Stomach smooth muscle (tissue), 2 donors: Measurements from ENCODE around the gene CMPK2.

Source experiments
- H3K27ac ChIP-seq: one replicate; pipeline ENCODE4 v1.7.0; 2013; ENCODE audit warnings: mild to moderate bottlenecking, low read length, inconsistent platforms
- H3K27me3 ChIP-seq, 2 donors: one replicate each; pipeline ENCODE4 v1.7.0; 2013; ENCODE audit warnings: low read length in 2 of 2; ENCODE audit not compliant: insufficient read depth in 2 of 2, control insufficient read depth in 1 of 2
- H3K36me3 ChIP-seq, 2 donors: one replicate each; pipeline ENCODE4 v1.7.0; 2013; ENCODE audit warnings: low read length in 2 of 2; ENCODE audit not compliant: control insufficient read depth in 2 of 2, insufficient read depth in 2 of 2
- H3K4me1 ChIP-seq: one replicate; pipeline ENCODE4 v1.7.0; 2013; ENCODE audit warnings: low read length; ENCODE audit not compliant: control insufficient read depth, insufficient read depth
- H3K4me3 ChIP-seq, 2 donors: one replicate each; pipeline ENCODE4 v1.7.0; 2013; ENCODE audit warnings: low read length in 2 of 2
- H3K9ac ChIP-seq, 2 donors: one replicate each; pipeline ENCODE4 v1.7.0; 2013; ENCODE audit warnings: low read length in 2 of 2, mild to moderate bottlenecking in 1 of 2
- H3K9me3 ChIP-seq, 2 donors: one replicate each; pipeline ENCODE4 v1.7.0; 2013; ENCODE audit warnings: low read length in 2 of 2; ENCODE audit not compliant: control insufficient read depth in 2 of 2
- donor health status: healthy.
- donor health status: Pancreatic carcinoma.

Gene CMPK2

DNA sequence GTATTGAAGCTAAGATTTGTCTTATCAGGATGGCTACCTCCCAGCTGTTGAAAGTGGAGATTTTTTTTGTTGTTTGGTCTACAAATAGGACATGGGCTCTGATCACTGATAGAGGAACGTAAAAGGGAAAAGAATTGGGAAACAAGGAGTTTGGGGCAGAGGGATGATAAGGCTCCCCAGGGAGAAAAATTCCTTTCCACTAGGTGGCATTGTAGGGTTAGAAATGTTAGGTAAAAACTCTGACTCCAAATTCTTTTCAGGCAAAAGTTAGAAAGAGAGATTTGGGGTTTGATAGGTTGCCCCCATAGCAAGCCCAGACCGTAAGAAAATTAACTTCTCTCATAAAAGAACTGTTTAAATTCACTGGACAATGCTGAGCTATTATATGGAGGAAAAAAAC, 19.8 kb downstream of the CMPK2 start:
- Histone ChIP-seq H3K4me1 (no peaks in the 10 kb centered on the region), H3K36me3 (peaks cover 11 to 16% of the 10 kb centered on the region in 2 donors), H3K9ac (no peak overlapping the region), H3K27ac (no peak overlapping the region), H3K9me3 (peaks cover 56 to 62% of the 10 kb centered on the region in 2 donors), H3K27me3 (no peaks in the 10 kb centered on the region), H3K4me3 (no peak overlapping the region)

DNA sequence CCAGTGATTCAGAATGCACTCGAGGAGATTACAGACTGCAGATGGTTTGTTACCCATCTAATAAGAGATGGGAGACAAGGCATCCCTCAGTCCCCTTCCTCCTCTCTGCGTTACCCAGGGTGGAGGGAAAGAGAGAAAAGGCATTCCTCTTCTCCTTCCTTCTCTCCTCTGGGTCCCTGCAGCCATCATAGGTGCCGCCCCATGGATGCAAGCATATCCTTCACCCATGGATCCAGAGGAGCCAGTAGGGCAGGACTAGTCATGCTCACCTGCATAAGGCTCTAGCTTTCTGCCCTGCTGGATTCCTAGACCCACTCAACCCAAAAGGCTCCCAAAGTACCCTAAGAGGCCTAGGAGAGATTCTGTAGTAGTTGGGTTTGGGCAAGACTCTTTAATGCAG, 20.4 kb downstream of the CMPK2 start:
- H3K36me3 ChIP-seq, result peaks cover 9 to 15% of the 10 kb centered on the region in 2 donors
- H3K4me3 ChIP-seq, result no peak overlapping the region
- no peaks in the 10 kb centered on the region for H3K4me1 ChIP-seq
- H3K9ac ChIP-seq, result no peak overlapping the region
- H3K27me3 ChIP-seq, result no peaks in the 10 kb centered on the region
- no peak overlapping the region for H3K27ac ChIP-seq
- H3K9me3 ChIP-seq, result peaks cover 56 to 62% of the 10 kb centered on the region in 2 donors

- H3K4me3 ChIP-seq, result no peak overlapping the region
- no peaks in the 10 kb centered on the region for H3K27me3 ChIP-seq
- no peaks in the 10 kb centered on the region for H3K36me3 ChIP-seq
- H3K9me3 ChIP-seq, result peaks cover 46 to 49% of the 10 kb centered on the region in 2 donors
- no peak overlapping the region for H3K27ac ChIP-seq
- no peak overlapping the region for H3K9ac ChIP-seq
- no peaks in the 10 kb centered on the region for H3K4me1 ChIP-seq
These were observed 24.0 kb downstream of the CMPK2 start for GRCh38 chr2:6841537-6842287.

- Histone ChIP-seq H3K4me3 (no peak overlapping the region), H3K9me3 (peaks cover 18 to 23% of the 10 kb centered on the region in 2 donors), H3K27me3 (no peaks in the 10 kb centered on the region), H3K27ac (no peak overlapping the region), H3K9ac (no peak overlapping the region), H3K36me3 (no peaks in the 10 kb centered on the region), H3K4me1 (no peaks in the 10 kb centered on the region)
These were observed 26.9 kb downstream of the CMPK2 start for GRCh38 chr2:6838673-6839319.

DNA sequence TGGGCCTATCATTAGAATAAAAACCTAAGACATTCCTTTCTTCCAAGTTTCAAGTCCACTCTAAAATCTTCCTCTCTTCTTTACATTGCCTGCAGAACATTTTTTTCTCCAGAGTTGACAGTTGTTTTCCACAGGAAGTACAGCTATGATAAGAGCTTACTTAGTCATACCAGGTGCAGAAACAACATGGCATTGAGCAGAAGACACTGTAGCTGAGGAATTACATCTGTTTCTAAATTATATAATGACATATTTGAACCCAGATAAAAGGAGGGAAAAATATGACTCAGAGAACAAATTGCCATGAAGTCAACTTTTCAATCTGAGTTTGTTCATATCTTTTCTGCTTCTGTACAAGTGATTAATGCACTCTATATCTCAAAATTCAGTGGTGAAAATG, 30.2 kb downstream of the CMPK2 start:
- Histone ChIP-seq H3K4me3 (no peak overlapping the region), H3K4me1 (no peaks in the 10 kb centered on the region), H3K36me3 (no peaks in the 10 kb centered on the region), H3K9ac (no peak overlapping the region), H3K27ac (no peak overlapping the region), H3K9me3 (peaks cover 3 to 7% of the 10 kb centered on the region in 2 donors), H3K27me3 (no peaks in the 10 kb centered on the region)

DNA sequence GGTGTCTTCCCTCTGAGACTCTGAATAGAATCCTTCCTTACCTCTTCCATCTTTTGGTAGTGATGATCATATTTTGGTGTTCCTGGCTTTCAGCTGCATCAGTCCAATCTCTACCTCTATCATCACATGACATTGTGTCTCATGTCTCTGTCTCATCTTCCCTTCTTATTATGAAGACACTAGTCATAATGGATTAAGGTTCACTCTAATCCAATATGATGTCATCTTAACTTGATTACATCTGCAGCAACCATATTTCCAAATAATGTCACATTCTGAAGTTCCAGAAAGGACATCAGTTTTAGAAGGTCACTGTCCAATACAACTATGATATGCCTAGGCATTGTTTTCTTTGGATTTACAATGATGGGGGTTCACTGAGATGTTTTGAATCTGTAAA, 31.5 kb downstream of the CMPK2 start:
- no peaks in the 10 kb centered on the region for H3K36me3 ChIP-seq
- peaks cover 0 to 3% of the 10 kb centered on the region in 2 donors for H3K9me3 ChIP-seq
- H3K4me3 ChIP-seq, result no peak overlapping the region
- H3K4me1 ChIP-seq, result no peaks in the 10 kb centered on the region
- H3K9ac ChIP-seq, result no peak overlapping the region
- H3K27me3 ChIP-seq, result no peaks in the 10 kb centered on the region
- H3K27ac ChIP-seq, result no peak overlapping the region

DNA sequence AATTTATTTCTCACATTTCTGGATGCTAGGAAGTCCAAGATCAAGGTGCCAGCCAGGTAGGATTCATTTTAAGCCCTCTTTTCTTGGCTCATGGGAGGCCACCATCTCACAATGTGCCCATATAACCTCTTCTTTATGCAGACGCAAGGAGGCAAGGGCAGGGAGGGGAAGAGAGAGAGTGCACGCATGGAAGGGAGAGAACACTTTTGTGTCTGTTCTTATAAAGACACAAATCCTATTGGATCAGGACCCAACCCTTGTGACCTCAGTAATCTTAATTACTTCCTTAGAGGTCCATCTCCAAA, 32.5 kb downstream of the CMPK2 start:
- Histone ChIP-seq H3K27ac (no peak overlapping the region), H3K36me3 (no peaks in the 10 kb centered on the region), H3K9me3 (peaks cover 0 to 3% of the 10 kb centered on the region in 2 donors), H3K4me1 (no peaks in the 10 kb centered on the region), H3K9ac (no peak overlapping the region), H3K4me3 (no peak overlapping the region), H3K27me3 (no peaks in the 10 kb centered on the region)

- H3K4me1 ChIP-seq, result no peaks in the 10 kb centered on the region
These were observed 33.0 kb downstream of the CMPK2 start for GRCh38 chr2:6832596-6833299.

DNA sequence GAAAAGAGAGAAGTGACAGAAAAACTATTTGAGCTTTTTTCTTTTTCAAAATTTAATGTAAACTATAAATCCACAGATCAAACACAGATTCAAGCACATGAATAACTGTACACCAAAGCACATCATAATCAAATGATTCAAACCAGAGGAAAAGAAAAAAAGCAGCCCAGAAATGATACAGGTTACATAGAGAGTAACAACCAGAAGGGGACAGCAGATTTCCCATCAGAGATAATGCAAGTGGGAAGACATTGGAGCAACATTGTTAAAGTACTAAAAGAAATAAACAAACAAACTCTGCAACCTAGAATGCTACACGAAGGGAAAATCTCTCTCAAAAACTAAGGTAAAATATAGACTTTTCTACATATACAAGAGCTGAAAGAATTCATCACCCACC, 34.5 kb downstream of the CMPK2 start:
- no peaks in the 10 kb centered on the region for H3K36me3 ChIP-seq

More at GRCh38 chr2:6832596-6833299, 33.0 kb downstream of the CMPK2 start:
- H3K9ac ChIP-seq, result no peak overlapping the region
- H3K36me3 ChIP-seq, result no peaks in the 10 kb centered on the region
- H3K27ac ChIP-seq, result no peak overlapping the region
- H3K27me3 ChIP-seq, result no peaks in the 10 kb centered on the region
- H3K4me3 ChIP-seq, result no peak overlapping the region
- peaks cover 0 to 3% of the 10 kb centered on the region in 2 donors for H3K9me3 ChIP-seq

GRCh38 chr2:6828299-6828584, 37.5 kb downstream of the CMPK2 start:
- peaks cover 0 to 3% of the 10 kb centered on the region in 2 donors for H3K9me3 ChIP-seq
- H3K9ac ChIP-seq, result no peak overlapping the region
- no peaks in the 10 kb centered on the region for H3K36me3 ChIP-seq
- no peaks in the 10 kb centered on the region for H3K4me1 ChIP-seq
- no peak overlapping the region for H3K27ac ChIP-seq
- no peak overlapping the region for H3K4me3 ChIP-seq
- no peaks in the 10 kb centered on the region for H3K27me3 ChIP-seq

More for the DNA sequence above, 34.5 kb downstream of the CMPK2 start:
- H3K4me1 ChIP-seq, result no peaks in the 10 kb centered on the region
- peaks cover 0 to 3% of the 10 kb centered on the region in 2 donors for H3K9me3 ChIP-seq
- no peak overlapping the region for H3K9ac ChIP-seq
- H3K4me3 ChIP-seq, result no peak overlapping the region
- H3K27ac ChIP-seq, result no peak overlapping the region
- H3K27me3 ChIP-seq, result no peaks in the 10 kb centered on the region
